BJ (cell line): Measurements from ENCODE around the gene DPP6. TPM values are rescaled to one million over a fixed set of nuclear protein-coding genes. Genes with fewer than 3 reads are reported as not detected.

Experiments
- CTCF ChIA-PET: fragments of 350-600 bp; formaldehyde crosslinking; extraction: SDS; loops from one replicate; lab custom pipeline; 2021; ENCODE audit warnings: antibody characterized with exemption, inconsistent platforms; lab: Yijun Ruan, JAX
- POLR2A ChIA-PET: fragments of 300-600 bp; sonication (Branson Sonifier 250); formaldehyde crosslinking; extraction: SDS; loops from one replicate; lab custom pipeline; 2021; ENCODE audit warnings: antibody characterized with exemption; lab: Charles Lee
- DNase-seq: peaks from one replicate; pipeline ENCODE4 v3.0.0-alpha.2; 2011; ENCODE audit warnings: low read depth
- H3K27me3 ChIP-seq: 2 replicates; pipeline ENCODE4 v1.6.0; 2011; ENCODE audit warnings: low read length; ENCODE audit not compliant: control insufficient read depth, insufficient read depth
- H3K36me3 ChIP-seq: 2 replicates; pipeline ENCODE4 v1.5.1; 2011; ENCODE audit warnings: low read length; ENCODE audit not compliant: control insufficient read depth, insufficient read depth
- H3K4me3 ChIP-seq: 2 replicates; pipeline ENCODE4 v1.5.1; 2011; ENCODE audit warnings: low read depth, mild to moderate bottlenecking, control low read depth, low read length
- CTCF ChIP-seq: IDR thresholded peaks from 2 replicates; pipeline ENCODE4 v1.5.1; 2011; ENCODE audit warnings: low read depth, mild to moderate bottlenecking, control low read depth, inconsistent platforms, low read length, moderate library complexity; ENCODE audit not compliant: insufficient read depth
- polyA plus RNA-seq: library from polyadenylated mRNA; depleted of rRNA; stranded (reverse); fragments of >200 nt; gene quantifications from 2 replicates; pipeline ENCODE4 v1.2.3, GENCODE V29; 2011

The DPP6 gene
- polyA plus RNA-seq, 1 experiment, result not detected

GRCh38 chr7:154578336-154578735 lies 526.1 kb downstream of the DPP6 start:
- no peak for DNase-seq
- CTCF ChIA-PET, result no interaction called here
- POLR2A ChIA-PET, result no interaction called here
- no peaks in the 10 kb centered on the region for H3K36me3 ChIP-seq
- H3K4me3 ChIP-seq, result no peak overlapping the region
- H3K27me3 ChIP-seq, result no peaks in the 10 kb centered on the region
- TF ChIP-seq CTCF, result no peak

GRCh38 chr7:154579711-154580110 lies 527.5 kb downstream of the DPP6 start:
- Histone ChIP-seq H3K36me3 (no peaks in the 10 kb centered on the region), H3K4me3 (no peak overlapping the region), H3K27me3 (no peaks in the 10 kb centered on the region)
- no peak for DNase-seq
- POLR2A ChIA-PET, result no interaction called here
- no peak for TF ChIP-seq CTCF
- CTCF ChIA-PET, result no interaction called here

- TF ChIP-seq CTCF, result no peak
- CTCF ChIA-PET, result no interaction called here
- POLR2A ChIA-PET, result no interaction called here
- Histone ChIP-seq H3K4me3 (no peak overlapping the region), H3K36me3 (no peaks in the 10 kb centered on the region), H3K27me3 (no peaks in the 10 kb centered on the region)
- DNase-seq, result no peak
Observed at GRCh38 chr7:154581251-154581890, 529.2 kb downstream of the DPP6 start.

- ChIA-PET CTCF (no interaction called here), POLR2A (no interaction called here)
- TF ChIP-seq CTCF, result no peak
- H3K27me3 ChIP-seq, result no peaks in the 10 kb centered on the region
- H3K4me3 ChIP-seq, result no peak overlapping the region
- no peaks in the 10 kb centered on the region for H3K36me3 ChIP-seq
- DNase-seq, result no peak
Observed at GRCh38 chr7:154583454-154583853, 531.3 kb downstream of the DPP6 start.

- CTCF ChIA-PET, result no interaction called here
- TF ChIP-seq CTCF, result no peak
- no peak for DNase-seq
- Histone ChIP-seq H3K36me3 (no peaks in the 10 kb centered on the region), H3K4me3 (no peak overlapping the region), H3K27me3 (no peaks in the 10 kb centered on the region)
- POLR2A ChIA-PET, result no interaction called here
Observed at GRCh38 chr7:154584352-154585252, 532.4 kb downstream of the DPP6 start.
